Measurements from ENCODE around the gene FBXO33. TPM values are rescaled to one million over a fixed set of nuclear protein-coding genes. Genes with fewer than 3 reads are reported as not detected.
A peak's percentile ranks its signal among the peaks of the same experiment; 100 is the strongest.

The FBXO33 gene, protein sequence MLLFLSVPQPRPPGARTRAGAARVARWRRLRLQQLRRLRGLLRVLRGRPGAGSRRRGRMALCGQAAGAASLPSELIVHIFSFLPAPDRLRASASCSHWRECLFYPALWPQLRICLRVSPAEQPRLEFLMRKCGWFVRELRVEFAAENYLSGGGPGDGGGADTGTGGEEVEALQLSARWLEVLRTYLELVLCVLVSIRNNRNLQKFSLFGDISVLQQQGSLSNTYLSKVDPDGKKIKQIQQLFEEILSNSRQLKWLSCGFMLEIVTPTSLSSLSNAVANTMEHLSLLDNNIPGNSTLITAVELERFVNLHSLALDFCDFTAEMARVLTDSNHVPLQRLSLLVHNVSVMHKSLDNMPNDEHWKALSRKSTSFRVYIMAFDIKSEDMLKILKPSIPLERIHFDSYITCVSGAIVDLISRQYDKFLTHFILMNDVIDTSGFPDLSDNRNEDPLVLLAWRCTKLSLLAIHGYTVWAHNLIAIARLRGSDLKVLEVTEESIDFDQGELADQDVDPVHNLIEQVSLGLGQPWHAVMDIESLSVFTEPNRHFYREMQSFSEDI
- total RNA-seq (2014; rRNA removed; shearing (Covaris generic)) = 21.4 and 22.1 TPM in 2 replicates
- 9.0 and 9.5 TPM in 2 replicates for polyA plus RNA-seq (2016; fragmentation: Nextera tagmentation; extraction: Ambion mirVana)

DNA sequence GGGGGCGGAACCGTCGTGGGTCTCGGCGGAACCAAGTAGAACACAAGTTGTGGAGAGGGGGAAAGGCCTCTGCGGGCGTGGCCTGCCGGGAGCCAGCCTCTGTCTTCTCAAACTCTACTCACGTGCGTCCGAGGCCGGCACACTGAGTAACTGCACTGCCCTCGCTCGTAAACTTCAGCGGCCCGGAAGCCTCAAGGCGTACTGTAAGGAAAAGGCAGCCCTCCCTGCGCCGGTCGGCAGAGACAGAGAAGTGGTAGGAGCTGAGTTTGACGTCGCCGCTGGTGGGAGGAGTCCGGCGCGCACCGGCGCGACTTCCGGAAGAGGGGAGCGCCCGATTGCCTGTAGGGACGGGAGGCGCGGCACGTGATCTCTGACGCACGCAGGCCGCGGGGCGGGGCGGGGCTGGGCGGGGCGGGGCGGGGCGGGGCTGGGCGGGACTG is at the start of gene FBXO33:
TSS of gene FBXO33 (minus strand) at position 255 of the 440 bp plus-strand sequence. CDS start 271 bp downstream, outside the sequence.
- H2AFZ ChIP-seq = peak within 1 kb of the TSS; percentile 98
- DNase-seq = peak; percentile 98
- no peaks in the 10 kb centered on the region for H4K20me1 ChIP-seq (ENCODE audit: insufficient read depth)
- in situ Hi-C loops (cut with MboI) = no loop called here
- H3K36me3 ChIP-seq (ENCODE audit: low read depth) = no peaks in the 10 kb centered on the region
- peak within 1 kb of the TSS; percentile 89 for H3K4me3 ChIP-seq
- no peaks in the 10 kb centered on the region for H3K27me3 ChIP-seq (replicated peaks; ENCODE audit: insufficient read depth)
- WGBS, 2 experiments (ENCODE audit: low coverage in 1 of 2, low lambda C conversion rate in 2 of 2, missing lambda C conversion rate in 2 of 2) = 0% methylated on average over 36 to 46 of the region's 47 CpGs
- peaks cover 44% of the 10 kb centered on the region for H3K79me2 ChIP-seq (ENCODE audit: insufficient read depth)
- TF ChIP-seq EZH2phosphoT487 (IDR thresholded peaks at IDR 0.05; ENCODE audit: insufficient read depth, low read depth) (no peak), EZH2 (IDR thresholded peaks at IDR 0.05; ENCODE audit: insufficient read depth, poor library complexity, severe bottlenecking) (no peak)
- H3K9me3 ChIP-seq (ENCODE audit: low read depth) = no peaks in the 10 kb centered on the region
- H3K4me1 ChIP-seq (ENCODE audit: insufficient read depth) = peaks cover 18% of the 10 kb centered on the region
- H3K4me2 ChIP-seq (ENCODE audit: unreplicated experiment) = peak within 1 kb of the TSS; percentile 95
- H3K27ac ChIP-seq = peak within 1 kb of the TSS; percentile 100
- H3K9ac ChIP-seq = peak within 1 kb of the TSS; percentile 98
- H3F3A ChIP-seq (ENCODE audit: insufficient read depth) = 0 out of 2 replicates have a peak, but pooled peaks cover 11% of the 10 kb centered on the region
- H3K9me2 ChIP-seq (ENCODE audit: insufficient read depth) = no peaks in the 10 kb centered on the region

DNA sequence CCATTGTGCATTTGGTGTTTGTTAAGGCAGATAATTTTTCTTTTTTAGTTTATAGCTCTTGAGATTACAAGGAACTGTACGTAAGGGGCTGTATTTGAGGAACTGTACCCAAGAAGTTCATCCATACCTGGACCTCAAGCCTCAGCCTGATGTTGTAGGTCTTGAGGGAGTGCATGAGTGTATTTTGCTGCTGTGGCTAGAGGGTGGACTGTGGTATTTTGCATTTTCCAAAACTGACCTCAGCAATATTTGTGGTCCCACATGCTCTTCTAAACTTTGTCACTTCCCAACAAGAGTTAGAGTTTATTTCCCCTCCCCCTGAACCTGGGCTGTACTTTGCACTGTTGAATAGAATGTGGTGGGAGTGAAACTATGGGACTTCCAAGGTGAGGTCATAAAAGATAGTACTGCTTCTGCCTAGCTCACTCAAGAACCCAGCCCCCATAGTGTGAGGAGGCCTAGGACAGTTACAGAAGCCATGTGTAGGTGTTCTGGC is 42.2 kb upstream of the FBXO33 start:
- WGBS, 2 experiments (ENCODE audit: low coverage in 1 of 2, low lambda C conversion rate in 2 of 2, missing lambda C conversion rate in 2 of 2) = 66 to 87% methylated on average over 1 of the region's 1 CpG
- no peaks in the 10 kb centered on the region for H3K36me3 ChIP-seq (ENCODE audit: low read depth)
- DNase-seq = no peak
- no peak overlapping the region for H3K9ac ChIP-seq
- no peaks in the 10 kb centered on the region for H3K79me2 ChIP-seq (ENCODE audit: insufficient read depth)
- no peaks in the 10 kb centered on the region for H3K27me3 ChIP-seq (replicated peaks; ENCODE audit: insufficient read depth)
- H3K4me2 ChIP-seq (ENCODE audit: unreplicated experiment) = no peak overlapping the region
- no peaks in the 10 kb centered on the region for H3K9me3 ChIP-seq (ENCODE audit: low read depth)
- TF ChIP-seq EZH2phosphoT487 (IDR thresholded peaks at IDR 0.05; ENCODE audit: insufficient read depth, low read depth) (no peak), EZH2 (IDR thresholded peaks at IDR 0.05; ENCODE audit: insufficient read depth, poor library complexity, severe bottlenecking) (no peak)
- H4K20me1 ChIP-seq (ENCODE audit: insufficient read depth) = no peaks in the 10 kb centered on the region
- no peaks in the 10 kb centered on the region for H3K9me2 ChIP-seq (ENCODE audit: insufficient read depth)
- no peaks in the 10 kb centered on the region for H3K4me1 ChIP-seq (ENCODE audit: insufficient read depth)
- H3K4me3 ChIP-seq = no peak overlapping the region
- no peaks in the 10 kb centered on the region for H3F3A ChIP-seq (ENCODE audit: insufficient read depth)
- no peak overlapping the region for H2AFZ ChIP-seq
- in situ Hi-C loops (cut with MboI) = no loop called here
- H3K27ac ChIP-seq = no peak overlapping the region

GRCh38 chr14:39472078-39472477 is 39.8 kb upstream of the FBXO33 start:
- Histone ChIP-seq H3K9ac (no peak overlapping the region), H3K27ac (no peak overlapping the region), H3K9me2 (ENCODE audit: insufficient read depth) (no peaks in the 10 kb centered on the region), H3K9me3 (ENCODE audit: low read depth) (no peaks in the 10 kb centered on the region), H3K4me3 (no peak overlapping the region), H2AFZ (no peak overlapping the region), H3K4me1 (ENCODE audit: insufficient read depth) (no peaks in the 10 kb centered on the region), H3K36me3 (ENCODE audit: low read depth) (no peaks in the 10 kb centered on the region), H3K27me3 (replicated peaks; ENCODE audit: insufficient read depth) (no peaks in the 10 kb centered on the region), H3F3A (ENCODE audit: insufficient read depth) (no peaks in the 10 kb centered on the region), H4K20me1 (ENCODE audit: insufficient read depth) (no peaks in the 10 kb centered on the region), H3K79me2 (ENCODE audit: insufficient read depth) (no peaks in the 10 kb centered on the region), H3K4me2 (ENCODE audit: unreplicated experiment) (no peak overlapping the region)
- WGBS, 2 experiments (ENCODE audit: low coverage in 1 of 2, low lambda C conversion rate in 2 of 2, missing lambda C conversion rate in 2 of 2) = 46% methylated on average over 2 of the region's 2 CpGs
- DNase-seq = no peak
- TF ChIP-seq EZH2phosphoT487 (IDR thresholded peaks at IDR 0.05; ENCODE audit: insufficient read depth, low read depth) = no peak
- no peak for TF ChIP-seq EZH2 (IDR thresholded peaks at IDR 0.05; ENCODE audit: insufficient read depth, poor library complexity, severe bottlenecking)
- in situ Hi-C loops (cut with MboI) = no loop called here

DNA sequence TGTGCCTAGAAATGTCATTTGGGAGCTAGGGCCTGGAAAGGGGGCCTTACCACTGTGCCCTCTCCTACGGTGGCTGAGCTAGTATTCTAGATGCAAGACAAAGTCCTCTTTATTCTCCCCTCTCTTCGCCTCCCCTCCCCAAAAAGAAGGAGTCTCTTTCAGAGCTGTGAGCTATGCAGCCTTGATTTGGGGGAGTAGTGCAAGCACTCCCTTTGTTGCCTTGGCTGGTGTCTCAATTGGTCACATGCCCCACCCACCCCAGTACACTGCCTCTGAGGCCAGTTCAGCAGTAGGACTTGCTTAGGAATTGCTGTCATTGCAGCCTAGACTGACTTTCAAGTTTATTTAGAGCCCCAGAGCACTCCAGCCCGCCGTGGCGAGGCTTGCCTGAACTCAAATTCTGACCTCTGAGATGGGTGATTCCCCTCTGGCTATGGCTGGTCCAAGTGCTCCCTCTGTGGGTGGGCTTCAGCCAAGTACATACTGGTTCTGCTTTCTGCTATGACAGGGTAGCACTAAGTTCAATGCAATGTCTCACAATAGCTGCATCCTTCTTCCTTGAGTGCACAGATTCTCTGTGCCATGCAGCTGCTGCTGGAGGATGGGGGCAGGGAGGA is 37.0 kb upstream of the FBXO33 start:
- Histone ChIP-seq H3K4me1 (ENCODE audit: insufficient read depth) (no peaks in the 10 kb centered on the region), H3K27me3 (replicated peaks; ENCODE audit: insufficient read depth) (peaks cover 7% of the 10 kb centered on the region; the same call in 1 of the 2 replicates), H3K9me2 (ENCODE audit: insufficient read depth) (no peaks in the 10 kb centered on the region), H3K36me3 (ENCODE audit: low read depth) (no peaks in the 10 kb centered on the region), H3K9ac (no peak overlapping the region), H3K27ac (no peak overlapping the region), H3K9me3 (ENCODE audit: low read depth) (no peaks in the 10 kb centered on the region), H3K4me3 (no peak overlapping the region), H3F3A (ENCODE audit: insufficient read depth) (no peaks in the 10 kb centered on the region), H4K20me1 (ENCODE audit: insufficient read depth) (no peaks in the 10 kb centered on the region), H2AFZ (no peak overlapping the region), H3K4me2 (ENCODE audit: unreplicated experiment) (no peak overlapping the region), H3K79me2 (ENCODE audit: insufficient read depth) (no peaks in the 10 kb centered on the region)
- no peak for DNase-seq
- in situ Hi-C loops (cut with MboI) = no loop called here
- WGBS, 2 experiments (ENCODE audit: low coverage in 1 of 2, low lambda C conversion rate in 2 of 2, missing lambda C conversion rate in 2 of 2) = 31 to 34% methylated on average over 5 of the region's 5 CpGs
- TF ChIP-seq EZH2phosphoT487 (IDR thresholded peaks at IDR 0.05; ENCODE audit: insufficient read depth, low read depth) (no peak), EZH2 (IDR thresholded peaks at IDR 0.05; ENCODE audit: insufficient read depth, poor library complexity, severe bottlenecking) (no peak)

All from GM23248 (cell line).